ENCODE measurements around the gene DHX16. TPM values are rescaled to one million over a fixed set of nuclear protein-coding genes. Genes with fewer than 3 reads are reported as not detected.
A peak's percentile ranks its signal among the peaks of the same experiment; 100 is the strongest.

DHX16 gene
- total and polyA plus RNA-seq, 9 of the 15 experiments (the other 6 are each of a cell fraction or from before 2014, with no cell fraction given), result 14.6 to 66.1 (median 47.5) TPM

DNA sequence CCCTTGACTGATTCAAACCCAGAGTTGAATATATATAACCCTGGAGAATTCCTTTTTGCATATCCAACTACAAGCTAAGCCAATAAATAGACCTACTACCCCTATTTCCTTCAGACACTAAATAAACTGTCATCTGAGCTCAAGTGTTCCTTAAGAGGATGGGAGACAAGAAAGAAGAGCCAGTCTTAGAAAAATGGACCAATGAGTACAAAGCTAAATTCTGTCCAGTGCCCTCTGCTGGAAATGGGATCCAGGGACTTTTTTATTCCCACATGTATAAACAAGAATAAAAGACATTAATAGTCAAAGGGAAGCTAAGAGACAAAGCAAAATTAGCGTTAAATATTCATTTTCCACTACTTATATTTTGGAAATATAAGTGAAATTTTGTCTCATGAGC is 60.6 kb downstream of the DHX16 start:
- Histone ChIP-seq H2AFZ (ENCODE audit: low read depth, low read length) (no peak overlapping the region), H3K4me2 (ENCODE audit: insufficient read depth, low read length) (no peak overlapping the region), H3K27ac (ENCODE audit: extremely low read depth, low read depth, low read length) (peak overlapping the region; percentile 95; the same call in 1 of the 3 replicates), H4K20me1 (replicated peaks; ENCODE audit: control insufficient read depth, insufficient read depth, low read length) (peaks cover 8% of the 10 kb centered on the region; the same call in 1 of the 2 replicates), H3K9ac (ENCODE audit: insufficient read depth in 1 of 2, low read depth in 2 of 2, low read length in 2 of 2) (no peak overlapping the region), H3K9me1 (ENCODE audit: control insufficient read depth, insufficient read depth, low read length) (no peaks in the 10 kb centered on the region), H3K9me3 (replicated peaks; ENCODE audit: control insufficient read depth, insufficient read depth, low read depth, low read length) (no peaks in the 10 kb centered on the region), H3K79me2 (ENCODE audit: control insufficient read depth, insufficient read depth, low read length) (peaks cover 74% of the 10 kb centered on the region), H3K4me1 (replicated peaks in 1 of 2; ENCODE audit: control insufficient read depth in 2 of 2, insufficient read depth in 2 of 2, low read length in 2 of 2) (peaks cover 0 to 21% of the 10 kb centered on the region in 2 experiments; a peak in 3 of 5 replicates), H3K36me3 (ENCODE audit: control insufficient read depth, insufficient read depth, low read length) (peaks cover 84% of the 10 kb centered on the region), H3K27me3 (ENCODE audit: control insufficient read depth in 2 of 2, insufficient read depth in 2 of 2, low read length in 2 of 2) (no peaks in the 10 kb centered on the region), H3K4me3 (no peak overlapping the region)
- POLR2A ChIA-PET, result interaction anchor here (1.0 to 4.8 kb wide), 14 partner anchors 12 to 79 kb away, joined by 3 to 310 read pairs (median 10); partner anchors contain the start of genes ABCF1, ATAT1, C6orf136 and DHX16
- WGBS (ENCODE audit: insufficient coverage, low coverage, missing lambda C conversion rate), result 91% methylated on average over 1 of the region's 1 CpG
- FAIRE-seq, result no peak
- intact Hi-C loops (cut with micrococcal nuclease), result no loop called here
- in situ Hi-C loops (cut with MboI), result no loop called here
- no TSS peak for BruUV-seq (replicated peaks)
- CTCF ChIA-PET (ENCODE audit: low intra/inter-chr PET ratio), result no interaction called here
- DNase-seq (ENCODE audit: extremely low read depth in 1 of 4, low spot score in 3 of 4), result peak in 1 of 4 experiments; percentile 45
- no peak for ATAC-seq
- TF ChIP-seq SIX5 (IDR thresholded peaks at IDR 0.05; ENCODE audit: borderline replicate concordance in 1 of 2, insufficient read depth in 1 of 2, low read depth in 1 of 2, low read length in 2 of 2) (no peak), GATAD2B (IDR thresholded peaks at IDR 0.05; ENCODE audit: borderline replicate concordance) (0 out of 2 replicates have a peak, but pooled peaks have one; percentile 9), RAD21 (CRISPR knock-in tag; conservative IDR thresholded peaks at IDR 0.05 in 1 of 2, IDR thresholded peaks at IDR 0.05 in 1 of 2) (0 out of 4 replicates have a peak, but pooled peaks of 1 of the 2 experiments have one; percentile 6), SLC30A9 (CRISPR knock-in tag; IDR thresholded peaks at IDR 0.05) (no peak), RBM17 (IDR thresholded peaks at IDR 0.05; ENCODE audit: borderline replicate concordance, low read depth, low read length) (no peak), MAZ (CRISPR knock-in tag; conservative IDR thresholded peaks at IDR 0.05 in 1 of 2, IDR thresholded peaks at IDR 0.05 in 1 of 2) (0 out of 4 replicates have a peak, but pooled peaks of 1 of the 2 experiments have one; percentile 15), ZNF695 (CRISPR knock-in tag; IDR thresholded peaks at IDR 0.05) (no peak), TBL1XR1 (IDR thresholded peaks at IDR 0.05; ENCODE audit: low read length in 2 of 2) (peak in 1 of 2 experiments; percentile 42; a peak in 1 of 4 replicates), HNRNPLL (IDR thresholded peaks at IDR 0.05; ENCODE audit: low read depth, low read length, poor library complexity, severe bottlenecking) (no peak), POLR3G (IDR thresholded peaks at IDR 0.05; ENCODE audit: extremely low read depth, insufficient read length, insufficient replicate concordance) (no peak), POLR2G (IDR thresholded peaks at IDR 0.05; ENCODE audit: low read depth, low read length) (peak; percentile 37; the same call in 1 of the 2 replicates), MEF2A (IDR thresholded peaks at IDR 0.05; ENCODE audit: control insufficient read depth, low read depth, low read length) (no peak), HNRNPUL1 (IDR thresholded peaks at IDR 0.05; ENCODE audit: low read length) (no peak), POLR2AphosphoS5 (IDR thresholded peaks at IDR 0.05; ENCODE audit: control insufficient read depth, insufficient read depth, low read depth, low read length) (0 out of 2 replicates have a peak, but pooled peaks have one; percentile 6), HMG20A (CRISPR knock-in tag; conservative IDR thresholded peaks at IDR 0.05) (no peak)
- TF ChIP-seq, protein P1, sequence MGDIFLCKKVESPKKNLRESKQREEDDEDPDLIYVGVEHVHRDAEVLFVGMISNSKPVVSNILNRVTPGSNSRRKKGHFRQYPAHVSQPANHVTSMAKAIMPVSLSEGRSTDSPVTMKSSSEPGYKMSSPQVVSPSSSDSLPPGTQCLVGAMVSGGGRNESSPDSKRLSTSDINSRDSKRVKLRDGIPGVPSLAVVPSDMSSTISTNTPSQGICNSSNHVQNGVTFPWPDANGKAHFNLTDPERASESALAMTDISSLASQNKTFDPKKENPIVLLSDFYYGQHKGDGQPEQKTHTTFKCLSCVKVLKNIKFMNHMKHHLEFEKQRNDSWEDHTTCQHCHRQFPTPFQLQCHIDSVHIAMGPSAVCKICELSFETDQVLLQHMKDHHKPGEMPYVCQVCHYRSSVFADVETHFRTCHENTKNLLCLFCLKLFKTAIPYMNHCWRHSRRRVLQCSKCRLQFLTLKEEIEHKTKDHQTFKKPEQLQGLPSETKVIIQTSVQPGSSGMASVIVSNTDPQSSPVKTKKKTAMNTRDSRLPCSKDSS (IDR thresholded peaks at IDR 0.05; ENCODE audit: low read depth, partially characterized antibody), result no peak
- TF ChIP-seq, protein P2, sequence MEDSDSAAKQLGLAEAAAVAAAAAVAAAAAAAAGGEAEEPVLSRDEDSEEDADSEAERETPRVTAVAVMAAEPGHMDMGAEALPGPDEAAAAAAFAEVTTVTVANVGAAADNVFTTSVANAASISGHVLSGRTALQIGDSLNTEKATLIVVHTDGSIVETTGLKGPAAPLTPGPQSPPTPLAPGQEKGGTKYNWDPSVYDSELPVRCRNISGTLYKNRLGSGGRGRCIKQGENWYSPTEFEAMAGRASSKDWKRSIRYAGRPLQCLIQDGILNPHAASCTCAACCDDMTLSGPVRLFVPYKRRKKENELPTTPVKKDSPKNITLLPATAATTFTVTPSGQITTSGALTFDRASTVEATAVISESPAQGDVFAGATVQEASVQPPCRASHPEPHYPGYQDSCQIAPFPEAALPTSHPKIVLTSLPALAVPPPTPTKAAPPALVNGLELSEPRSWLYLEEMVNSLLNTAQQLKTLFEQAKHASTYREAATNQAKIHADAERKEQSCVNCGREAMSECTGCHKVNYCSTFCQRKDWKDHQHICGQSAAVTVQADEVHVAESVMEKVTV (CRISPR knock-in tag; IDR thresholded peaks at IDR 0.05), result peak; percentile 38; the same call in 1 of the 2 replicates

Measured in K562 (cell line).